WTC11 (cell line): Measurements from ENCODE around the gene CCBE1. TPM values are rescaled to one million over a fixed set of nuclear protein-coding genes. Genes with fewer than 3 reads are reported as not detected.

Source experiments
- ATAC-seq: fragments of 200-7000 bp; cut with Tn5 transposase; 2 replicates; pipeline ENCODE4 v1.10.0; 2021; ENCODE audit warnings: mild to moderate bottlenecking, moderate library complexity
- CTCF ChIA-PET: fragments of 300-600 bp; sonication (Branson Sonifier 250); formaldehyde crosslinking; loops from one replicate; lab custom pipeline; 2021; ENCODE audit warnings: antibody characterized with exemption; lab: Charles Lee
- POLR2A ChIA-PET: fragments of 350-600 bp; sonication (Branson Sonifier 250); formaldehyde crosslinking; loops from one replicate; lab custom pipeline; 2021; ENCODE audit warnings: antibody characterized with exemption; lab: Charles Lee
- DNase-seq: peaks from one replicate; pipeline ENCODE4 v3.0.0; 2021; ENCODE audit warnings: low spot score
- H3K27ac Mint-ChIP-seq: 2 replicates; pipeline ENCODE4 v1.8.0; 2021; ENCODE audit warnings: mixed read lengths
- H3K27me3 Mint-ChIP-seq: 2 replicates; pipeline ENCODE4 v1.8.0; 2021; ENCODE audit warnings: low read depth, mild to moderate bottlenecking, moderate library complexity, mixed read lengths
- H3K36me3 Mint-ChIP-seq: 2 replicates; pipeline ENCODE4 v1.8.0; 2021; ENCODE audit warnings: mixed read lengths
- H3K4me1 Mint-ChIP-seq: 2 replicates; pipeline ENCODE4 v1.8.0; 2022; ENCODE audit warnings: mixed read lengths
- H3K4me3 Mint-ChIP-seq: 2 replicates; pipeline ENCODE4 v1.8.0; 2021; ENCODE audit warnings: mild to moderate bottlenecking, moderate library complexity, mixed read lengths
- H3K9me3 Mint-ChIP-seq: 2 replicates; pipeline ENCODE4 v1.8.0; 2021; ENCODE audit warnings: mixed read lengths
- CREB1 ChIP-seq: sonication (generic); formaldehyde crosslinking; IDR thresholded peaks from 2 replicates; pipeline ENCODE4 v1.8.0; 2023; ENCODE audit warnings: mild to moderate bottlenecking, missing genetic modification reagents
- GRHL2 ChIP-seq: fragments of 250-450 bp; sonication (Bioruptor Pico); IDR thresholded peaks from 2 replicates; pipeline ENCODE4 v1.8.0; 2022; ENCODE audit warnings: mild to moderate bottlenecking, moderate library complexity; ENCODE audit not compliant: insufficient replicate concordance, severe bottlenecking
- IRF1 ChIP-seq: sonication (generic); formaldehyde crosslinking; IDR thresholded peaks from 2 replicates; pipeline ENCODE4 v1.8.0; 2023; ENCODE audit warnings: missing genetic modification reagents
- JAZF1 ChIP-seq: fragments of 250-450 bp; sonication (Bioruptor Pico); IDR thresholded peaks from 2 replicates; pipeline ENCODE4 v1.9.0; 2021; ENCODE audit warnings: moderate library complexity, mild to moderate bottlenecking, inconsistent platforms
- NFE2L1 ChIP-seq: sonication (generic); formaldehyde crosslinking; IDR thresholded peaks from 2 replicates; pipeline ENCODE4 v1.8.1; 2023; ENCODE audit warnings: missing genetic modification reagents
- NFYB ChIP-seq: sonication (generic); formaldehyde crosslinking; conservative IDR thresholded peaks from 2 replicates; pipeline ENCODE4 v1.8.0; 2022; ENCODE audit warnings: low read depth, missing genetic modification reagents
- NR2C2 ChIP-seq: sonication (generic); formaldehyde crosslinking; IDR thresholded peaks from 2 replicates; pipeline ENCODE4 v1.8.0; 2022; ENCODE audit warnings: mild to moderate bottlenecking, missing genetic modification reagents
- NR3C1 ChIP-seq: sonication (generic); formaldehyde crosslinking; conservative IDR thresholded peaks from 2 replicates; pipeline ENCODE4 v1.8.1; 2023; ENCODE audit warnings: low read depth, mild to moderate bottlenecking, missing genetic modification reagents
- PRDM15 ChIP-seq: sonication (generic); formaldehyde crosslinking; IDR thresholded peaks from 2 replicates; pipeline ENCODE4 v1.8.0; 2022; ENCODE audit warnings: missing genetic modification reagents
- SP1 ChIP-seq: sonication (generic); formaldehyde crosslinking; conservative IDR thresholded peaks from 2 replicates; pipeline ENCODE4 v1.8.1; 2022; ENCODE audit warnings: missing genetic modification reagents
- TP53 ChIP-seq: sonication (generic); formaldehyde crosslinking; IDR thresholded peaks from 2 replicates; pipeline ENCODE4 v1.8.1; 2023; ENCODE audit warnings: mild to moderate bottlenecking, missing genetic modification reagents
- USF2 ChIP-seq: sonication (generic); formaldehyde crosslinking; IDR thresholded peaks from 2 replicates; pipeline ENCODE4 v1.8.1; 2023; ENCODE audit warnings: mild to moderate bottlenecking, missing genetic modification reagents, moderate library complexity
- ZMAT4 ChIP-seq: fragments of 250-450 bp; sonication (Bioruptor Pico); IDR thresholded peaks from 2 replicates; pipeline ENCODE4 v1.9.0; 2021; ENCODE audit warnings: mild to moderate bottlenecking
- ZNF121 ChIP-seq: sonication (generic); formaldehyde crosslinking; IDR thresholded peaks from 2 replicates; pipeline ENCODE4 v1.8.0; 2023; ENCODE audit warnings: missing genetic modification reagents
- ZNF138 ChIP-seq: sonication (generic); formaldehyde crosslinking; conservative IDR thresholded peaks from 2 replicates; pipeline ENCODE4 v1.8.1; 2022; ENCODE audit warnings: mild to moderate bottlenecking, moderate library complexity, missing genetic modification reagents
- ZNF396 ChIP-seq: fragments of 250-450 bp; sonication (Bioruptor Pico); IDR thresholded peaks from 2 replicates; pipeline ENCODE4 v1.8.0; 2021; ENCODE audit warnings: mild to moderate bottlenecking, moderate library complexity, borderline replicate concordance
- ZNF423 ChIP-seq: fragments of 250-450 bp; sonication (Bioruptor Pico); IDR thresholded peaks from 2 replicates; pipeline ENCODE4 v2.1.2; 2022; ENCODE audit warnings: mild to moderate bottlenecking, moderate library complexity
- total RNA-seq: library from RNA; stranded (reverse); gene quantifications from 3 replicates; pipeline ENCODE4 v1.2.3, GENCODE V29; 2021

CCBE1 gene
- total RNA-seq, 1 experiment from 2014 or later: 9.7 TPM

- TF ChIP-seq IRF1 (CRISPR knock-in tag) (no peak), ZNF396 (CRISPR knock-in tag) (no peak), ZNF423 (CRISPR knock-in tag) (no peak)
These were observed 67.3 kb downstream of the CCBE1 start (continued) for GRCh38 chr18:59629894-59630293.

GRCh38 chr18:59628995-59629394 lies 68.2 kb downstream of the CCBE1 start:
- H3K27me3 Mint-ChIP-seq: no peaks in the 10 kb centered on the region
- H3K36me3 Mint-ChIP-seq: no peaks in the 10 kb centered on the region
- H3K4me1 Mint-ChIP-seq: peaks cover 10% of the 10 kb centered on the region
- ChIA-PET POLR2A (no interaction called here), CTCF (interaction anchor here (2.5 to 4.5 kb wide), 3 partner anchors 18 to 195 kb away, joined by 5 to 140 read pairs (median 12); no protein-coding TSS in a partner anchor)
- no peaks in the 10 kb centered on the region for H3K9me3 Mint-ChIP-seq
- no peak for ATAC-seq
- H3K4me3 Mint-ChIP-seq: no peak overlapping the region
- H3K27ac Mint-ChIP-seq: no peak overlapping the region
- DNase-seq: no peak
- TF ChIP-seq TP53 (no peak), PRDM15 (no peak), ZMAT4 (CRISPR knock-in tag) (no peak), ZNF121 (no peak), ZNF423 (CRISPR knock-in tag) (no peak), ZNF138 (no peak), IRF1 (CRISPR knock-in tag) (no peak), SP1 (no peak), GRHL2 (CRISPR knock-in tag) (no peak), NFE2L1 (CRISPR knock-in tag) (no peak), CREB1 (CRISPR knock-in tag) (no peak), USF2 (CRISPR knock-in tag) (no peak), NFYB (no peak), JAZF1 (CRISPR knock-in tag) (no peak), ZNF396 (CRISPR knock-in tag) (no peak), NR2C2 (CRISPR knock-in tag) (no peak)
- TF ChIP-seq, all 79 proteins: peak for 0

GRCh38 chr18:59627414-59627813 lies 69.8 kb downstream of the CCBE1 start:
- Mint-ChIP-seq H3K27ac (no peak overlapping the region), H3K27me3 (no peaks in the 10 kb centered on the region), H3K36me3 (no peaks in the 10 kb centered on the region), H3K9me3 (no peaks in the 10 kb centered on the region), H3K4me1 (peaks cover 2% of the 10 kb centered on the region; the same call in 1 of the 2 replicates), H3K4me3 (no peak overlapping the region)
- ChIA-PET CTCF (interaction anchor here (0.7 to 3.0 kb wide), 4 partner anchors 19 to 196 kb away, joined by 3 to 12 read pairs (median 4); partner anchors contain the start of gene CCBE1), POLR2A (no interaction called here)
- ATAC-seq (no peak), DNase-seq (no peak)
- TF ChIP-seq NR3C1: no peak
- TF ChIP-seq, all 79 proteins: peak for 0
